A549 (cell line): ENCODE measurements around the gene ATG10. TPM values are rescaled to one million over a fixed set of nuclear protein-coding genes. Genes with fewer than 3 reads are reported as not detected.

ENCODE experiments used
- ATAC-seq, 2 experiments: fragments of 200-7000 bp in 1 of 2; fragments of >200 bp in 1 of 2; cut with Nextera tagmentation in 1 of 2; cut with Tn5 transposase in 1 of 2; 3 replicates each; pipeline versions ENCODE4 v1.8.0 to v1.9.1; 2018 to 2020; ENCODE audit warnings: mild to moderate bottlenecking in 1 of 2, moderate library complexity in 1 of 2
- CTCF ChIA-PET: fragments of 300-600 bp; sonication (Branson Sonifier 250); formaldehyde crosslinking; extraction: SDS; loops from one replicate; lab custom pipeline; 2021; ENCODE audit warnings: antibody characterized with exemption, inconsistent platforms; lab: Yijun Ruan, JAX
- POLR2A ChIA-PET: fragments of 350-600 bp; formaldehyde crosslinking; extraction: SDS; loops from one replicate; lab custom pipeline; 2021; ENCODE audit warnings: antibody characterized with exemption, inconsistent platforms; lab: Yijun Ruan, JAX
- DNase-seq, 2 experiments: peaks; one replicate each; pipeline versions ENCODE4 v3.0.0 to v3.0.0-alpha.2; 2011 to 2016; ENCODE audit warnings: low read depth in 1 of 2, low spot score in 1 of 2
- FAIRE-seq: peaks from 2 replicates; lab custom pipeline; 2011; peaks lifted over from hg19 to GRCh38; lab: Jason Lieb, UNC
- H3K27ac ChIP-seq, 2 experiments: fragments of >200 bp; sonication (Bioruptor Twin); formaldehyde crosslinking; 3 replicates each; pipeline ENCODE4 v1.5.1; 2016 to 2017
- H3K4me1 ChIP-seq: fragments of >200 bp; sonication (Bioruptor Twin); formaldehyde crosslinking; 3 replicates; pipeline ENCODE4 v1.6.1; 2016
- H3K4me2 ChIP-seq: fragments of >200 bp; sonication (Bioruptor Twin); formaldehyde crosslinking; 3 replicates; pipeline ENCODE4 v1.6.1; 2016
- H3K4me3 ChIP-seq: fragments of >200 bp; sonication (Bioruptor Twin); formaldehyde crosslinking; 3 replicates; pipeline ENCODE4 v1.5.1; 2016
- H3K9me3 ChIP-seq: fragments of >200 bp; sonication (Bioruptor Twin); formaldehyde crosslinking; 3 replicates; pipeline ENCODE4 v1.6.1; 2016
- ATOH8 ChIP-seq: fragments of 250-450 bp; sonication (Bioruptor Pico); IDR thresholded peaks from 2 replicates; pipeline ENCODE4 v1.5.0; 2020; ENCODE audit warnings: low read depth, mild to moderate bottlenecking, moderate library complexity
- CBX8 ChIP-seq: fragments of 200-600 bp; sonication (generic); IDR thresholded peaks from 2 replicates; pipeline ENCODE4 v1.6.1; 2016
- CEBPB ChIP-seq, 2 experiments: fragments of >200 bp in 1 of 2; sonication (Bioruptor Twin) in 1 of 2; formaldehyde crosslinking in 1 of 2; IDR thresholded peaks; 2 replicates each; pipeline ENCODE4 v1.6.1; 2012 to 2016
- EHMT2 ChIP-seq: fragments of 200-600 bp; sonication (generic); IDR thresholded peaks from 2 replicates; pipeline ENCODE4 v1.6.1; 2016; ENCODE audit warnings: antibody characterized with exemption, low read depth, mild to moderate bottlenecking, moderate library complexity
- EP300 ChIP-seq, 2 experiments: fragments of >200 bp; sonication (Bioruptor Twin); formaldehyde crosslinking; IDR thresholded peaks; 2 replicates in 1 of 2; 3 replicates in 1 of 2; pipeline ENCODE4 v1.6.1; 2016 to 2017
- ESRRA ChIP-seq: fragments of 150-350 bp; IDR thresholded peaks from 2 replicates; pipeline ENCODE4 v1.6.1; 2014; ENCODE audit warnings: mild to moderate bottlenecking, low read length, borderline replicate concordance
- FOSB ChIP-seq: fragments of 250-450 bp; sonication (Bioruptor Pico); IDR thresholded peaks from 2 replicates; pipeline ENCODE4 v1.5.0; 2020; ENCODE audit warnings: mild to moderate bottlenecking, moderate library complexity
- FOSL2 ChIP-seq, 2 experiments: fragments of 450-650 bp in 1 of 2; fragments of >200 bp in 1 of 2; sonication (Bioruptor Twin) in 1 of 2; formaldehyde crosslinking; IDR thresholded peaks; 2 replicates each; pipeline versions ENCODE4 v1.5.0 to v1.6.1; 2016 to 2020; ENCODE audit warnings: mild to moderate bottlenecking in 1 of 2, moderate library complexity in 1 of 2
- FOXS1 ChIP-seq: fragments of 250-450 bp; sonication (Bioruptor Pico); IDR thresholded peaks from 2 replicates; pipeline ENCODE4 v1.5.0; 2020; ENCODE audit warnings: mild to moderate bottlenecking, moderate library complexity
- GATA3 ChIP-seq: IDR thresholded peaks from 2 replicates; pipeline ENCODE4 v1.6.1; 2012; ENCODE audit warnings: borderline replicate concordance
- HDAC2 ChIP-seq: fragments of 200-600 bp; sonication (generic); IDR thresholded peaks from 2 replicates; pipeline ENCODE4 v1.6.1; 2016
- HOXB13 ChIP-seq: fragments of 250-450 bp; sonication (Bioruptor Pico); IDR thresholded peaks from 2 replicates; pipeline ENCODE4 v1.5.0; 2020; ENCODE audit warnings: low read depth, mild to moderate bottlenecking, moderate library complexity
- MAFK ChIP-seq: fragments of 450-650 bp; IDR thresholded peaks from 2 replicates; pipeline ENCODE4 v1.6.1; 2014; ENCODE audit not compliant: partially characterized antibody
- MAX ChIP-seq: IDR thresholded peaks from 2 replicates; pipeline ENCODE4 v1.6.1; 2012
- NFE2L2 ChIP-seq: fragments of 150-350 bp; conservative IDR thresholded peaks from 2 replicates; pipeline ENCODE4 v1.6.1; 2014; ENCODE audit warnings: low read length
- NPAS2 ChIP-seq: fragments of 250-450 bp; sonication (Bioruptor Pico); IDR thresholded peaks from 2 replicates; pipeline ENCODE4 v1.8.0; 2022; ENCODE audit warnings: mild to moderate bottlenecking, moderate library complexity, borderline replicate concordance
- NR3C1 ChIP-seq: fragments of >200 bp; sonication (Bioruptor Twin); formaldehyde crosslinking; IDR thresholded peaks from 3 replicates; pipeline ENCODE4 v1.6.1; 2017
- PBX3 ChIP-seq: IDR thresholded peaks from 2 replicates; pipeline ENCODE4 v1.6.1; 2012
- PHF8 ChIP-seq: fragments of 200-600 bp; sonication (generic); IDR thresholded peaks from 2 replicates; pipeline ENCODE4 v1.6.1; 2016; ENCODE audit warnings: low read depth, mild to moderate bottlenecking, antibody characterized with exemption, moderate library complexity, borderline replicate concordance
- POLR2A ChIP-seq: IDR thresholded peaks from 2 replicates; pipeline ENCODE4 v1.6.1; 2012; ENCODE audit warnings: mild to moderate bottlenecking, low read length
- RAD21 ChIP-seq, 2 experiments: fragments of >200 bp in 1 of 2; sonication (Bioruptor Twin) in 1 of 2; formaldehyde crosslinking in 1 of 2; IDR thresholded peaks in 1 of 2; conservative IDR thresholded peaks in 1 of 2; 2 replicates in 1 of 2; 3 replicates in 1 of 2; pipeline ENCODE4 v1.6.1; 2012 to 2018; ENCODE audit warnings: inconsistent platforms in 1 of 2
- RARB ChIP-seq: fragments of 250-450 bp; sonication (Bioruptor Pico); IDR thresholded peaks from 2 replicates; pipeline ENCODE4 v1.8.0; 2021; ENCODE audit warnings: mild to moderate bottlenecking, moderate library complexity
- SMC3 ChIP-seq: fragments of >200 bp; sonication (Bioruptor Twin); formaldehyde crosslinking; IDR thresholded peaks from 3 replicates; pipeline ENCODE4 v1.6.1; 2018; ENCODE audit warnings: inconsistent platforms
- TFCP2L1 ChIP-seq: fragments of 250-450 bp; sonication (Bioruptor Pico); IDR thresholded peaks from 2 replicates; pipeline ENCODE4 v1.5.0; 2021; ENCODE audit warnings: mild to moderate bottlenecking
- USF2 ChIP-seq: fragments of 450-650 bp; IDR thresholded peaks from 2 replicates; pipeline ENCODE4 v1.6.1; 2014; ENCODE audit warnings: antibody characterized with exemption
- ZC3H11A ChIP-seq: fragments of 450-650 bp; IDR thresholded peaks from 2 replicates; pipeline ENCODE4 v1.6.1; 2014; ENCODE audit warnings: antibody characterized with exemption, mild to moderate bottlenecking
- ZNF302 ChIP-seq: fragments of 250-450 bp; sonication (Bioruptor Pico); IDR thresholded peaks from 2 replicates; pipeline ENCODE4 v1.9.0; 2021; ENCODE audit warnings: inconsistent platforms, mild to moderate bottlenecking, moderate library complexity
- ZSCAN20 ChIP-seq: fragments of 250-450 bp; sonication (Bioruptor Pico); IDR thresholded peaks from 2 replicates; pipeline ENCODE4 v1.8.0; 2022; ENCODE audit warnings: mild to moderate bottlenecking, moderate library complexity
- WGBS: methylation state at CpG from one replicate; pipeline ENCODE4 v1.1.6; 2017; ENCODE audit errors: missing lambda C conversion rate; 5-methylcytosine and 5-hydroxymethylcytosine counted together
- polyA plus RNA-seq, 4 experiments: library from polyadenylated mRNA; depleted of rRNA in 3 of 4; stranded (reverse); fragments of >200 nt; fragmentation: RNase III in 1 of 4; extraction: RNeasy Plus Mini Kit Qiagen cat#74134 plus additional on column Dnase treatment in 1 of 4; gene quantifications; 2 replicates in 3 of 4; 3 replicates in 1 of 4; pipeline ENCODE4 v1.2.3, GENCODE V29; 2011 to 2017

ATG10 gene
- polyA plus RNA-seq, 2 of the 4 experiments (the other 2 are of a cell fraction) = 12.7 to 17.9 TPM

GRCh38 chr5:82221020-82221419 is 249.2 kb downstream of the ATG10 start:
- FAIRE-seq = no peak
- ChIA-PET CTCF (no interaction called here), POLR2A (no interaction called here)
- no peak for TF ChIP-seq EP300 (IDR thresholded peaks at IDR 0.05)
- TF ChIP-seq CEBPB (IDR thresholded peaks at IDR 0.05) = peak in 1 of 2 experiments; percentile 23; a peak in 1 of 4 replicates
- no peak for TF ChIP-seq ZSCAN20 (CRISPR knock-in tag)
- no peak for TF ChIP-seq TFCP2L1 (CRISPR knock-in tag)
- no peak for TF ChIP-seq RAD21 (conservative IDR thresholded peaks at IDR 0.05 in 1 of 2, IDR thresholded peaks at IDR 0.05 in 1 of 2)
- no peak for TF ChIP-seq FOSL2 (IDR thresholded peaks at IDR 0.05)
- TF ChIP-seq FOSL2 (CRISPR knock-in tag; IDR thresholded peaks at IDR 0.05) = no peak
- H3K27ac ChIP-seq = no peak overlapping the region
- no peak overlapping the region for H3K4me2 ChIP-seq
- H3K9me3 ChIP-seq = no peaks in the 10 kb centered on the region
- no peak for ATAC-seq
- DNase-seq = no peak
- no peaks in the 10 kb centered on the region for H3K4me1 ChIP-seq
- WGBS = 91% methylated on average over 2 of the region's 2 CpGs
- H3K4me3 ChIP-seq = no peak overlapping the region

- no peaks in the 10 kb centered on the region for H3K9me3 ChIP-seq
- DNase-seq = no peak
- no peak for TF ChIP-seq ZSCAN20 (CRISPR knock-in tag)
- TF ChIP-seq FOXS1 (CRISPR knock-in tag) = no peak
- no peak for TF ChIP-seq RARB
- TF ChIP-seq ESRRA = no peak
- no peak for TF ChIP-seq CBX8
- no peak for TF ChIP-seq NFE2L2
- TF ChIP-seq HOXB13 (CRISPR knock-in tag) = no peak
- no peak for TF ChIP-seq HDAC2
- no peak for TF ChIP-seq NR3C1
- no peak for TF ChIP-seq PHF8
- TF ChIP-seq FOSB (CRISPR knock-in tag) = no peak
- TF ChIP-seq ATOH8 (CRISPR knock-in tag) = no peak
- no peak for TF ChIP-seq TFCP2L1 (CRISPR knock-in tag)
- no peak for TF ChIP-seq ZNF302 (CRISPR knock-in tag)
- no peak for ATAC-seq
- ChIA-PET CTCF (interaction anchor here (0.6 kb wide), 1 partner anchor 927 kb away, joined by 3 read pairs; no protein-coding TSS in a partner anchor), POLR2A (no interaction called here)
- H3K4me1 ChIP-seq = no peaks in the 10 kb centered on the region
- H3K4me2 ChIP-seq = no peak overlapping the region
- 64% methylated on average over 5 of the region's 5 CpGs for WGBS
- H3K27ac ChIP-seq = no peak overlapping the region
- no peak overlapping the region for H3K4me3 ChIP-seq
- no peak for FAIRE-seq
Measured at GRCh38 chr5:82222597-82223574, 251.1 kb downstream of the ATG10 start.

GRCh38 chr5:82225525-82226172 is 253.8 kb downstream of the ATG10 start:
- 22% methylated on average over 7 of the region's 7 CpGs for WGBS
- H3K9me3 ChIP-seq = no peaks in the 10 kb centered on the region
- ChIA-PET POLR2A (no interaction called here), CTCF (interaction anchor here (0.7 to 3.1 kb wide), 42 partner anchors 8 to 938 kb away, joined by 3 to 31 read pairs (median 4); partner anchors contain the start of genes SSBP2 and ZCCHC9)
- H3K27ac ChIP-seq = no peak overlapping the region
- H3K4me3 ChIP-seq = no peak overlapping the region
- FAIRE-seq (peak; percentile 78), DNase-seq (peak; percentile 41 to 62), ATAC-seq (peak; percentile 93 to 98)
- no peaks in the 10 kb centered on the region for H3K4me1 ChIP-seq
- H3K4me2 ChIP-seq = peak overlapping the region; percentile 12; the same call in 1 of the 3 replicates
- TF ChIP-seq EHMT2 (0 out of 2 replicates have a peak, but pooled peaks have one; percentile 21), MAX (no peak), PHF8 (no peak), ZNF302 (CRISPR knock-in tag) (no peak), EP300 (IDR thresholded peaks at IDR 0.05) (no peak), POLR2A (no peak), CEBPB (IDR thresholded peaks at IDR 0.05) (no peak), NPAS2 (no peak), GATA3 (no peak), USF2 (no peak), ZC3H11A (no peak), HDAC2 (no peak), PBX3 (no peak), MAFK (peak; percentile 18), RAD21 (conservative IDR thresholded peaks at IDR 0.05 in 1 of 2, IDR thresholded peaks at IDR 0.05 in 1 of 2) (peak; percentile 87 to 93), SMC3 (peak; percentile 80)
